Neural crest cell (in vitro differentiated cells): Measurements from ENCODE around the gene MMP25. TPM values are rescaled to one million over a fixed set of nuclear protein-coding genes. Genes with fewer than 3 reads are reported as not detected.

Source experiments
- DNase-seq: peaks from one replicate; pipeline ENCODE4 v3.0.0; 2021; ENCODE audit warnings: low read depth, mixed read lengths, low spot score
- H3K27ac Mint-ChIP-seq: one replicate; pipeline ENCODE4 v1.8.0; 2021; ENCODE audit warnings: mild to moderate bottlenecking, mixed read lengths; ENCODE audit not compliant: unreplicated experiment
- H3K27me3 Mint-ChIP-seq: 2 replicates; pipeline ENCODE4 v1.8.0; 2021; ENCODE audit warnings: low read depth, mild to moderate bottlenecking, mixed read lengths
- H3K36me3 Mint-ChIP-seq: 2 replicates; pipeline ENCODE4 v1.8.0; 2021; ENCODE audit warnings: low read depth, mild to moderate bottlenecking, mixed read lengths
- H3K4me1 Mint-ChIP-seq: 2 replicates; pipeline ENCODE4 v1.8.0; 2021; ENCODE audit warnings: mixed read lengths
- H3K4me3 Mint-ChIP-seq: one replicate; pipeline ENCODE4 v1.8.0; 2021; ENCODE audit warnings: mild to moderate bottlenecking, mixed read lengths
- H3K9me3 Mint-ChIP-seq: 2 replicates; pipeline ENCODE4 v1.8.0; 2021; ENCODE audit warnings: mixed read lengths
- CTCF ChIP-seq: fragments of 200-600 bp; sonication (generic); conservative IDR thresholded peaks from 2 replicates; pipeline ENCODE4 v1.5.0; 2021; ENCODE audit warnings: antibody characterized with exemption, mild to moderate bottlenecking
- total RNA-seq: library from RNA; stranded (reverse); gene quantifications from 2 replicates; pipeline ENCODE4 v1.2.1, GENCODE V29; 2021

Gene MMP25
- total RNA-seq, 1 donor from 2014 or later, result 0.96 TPM

GRCh38 chr16:3095869-3096268, 49.5 kb downstream of the MMP25 start:
- no peak overlapping the region for H3K4me3 Mint-ChIP-seq
- no peaks in the 10 kb centered on the region for H3K36me3 Mint-ChIP-seq
- peaks cover 48% of the 10 kb centered on the region for H3K27me3 Mint-ChIP-seq
- peak; percentile 46 for TF ChIP-seq CTCF
- H3K4me1 Mint-ChIP-seq, result peaks cover 32% of the 10 kb centered on the region
- DNase-seq, result no peak
- no peaks in the 10 kb centered on the region for H3K9me3 Mint-ChIP-seq
- H3K27ac Mint-ChIP-seq, result no peak overlapping the region

- no peak for DNase-seq
- TF ChIP-seq CTCF, result no peak
- Mint-ChIP-seq H3K36me3 (no peaks in the 10 kb centered on the region), H3K27me3 (peaks cover 48% of the 10 kb centered on the region), H3K4me3 (no peak overlapping the region), H3K27ac (no peak overlapping the region), H3K4me1 (peaks cover 36% of the 10 kb centered on the region), H3K9me3 (no peaks in the 10 kb centered on the region)
Measured at GRCh38 chr16:3096362-3096761, 50.0 kb downstream of the MMP25 start.

GRCh38 chr16:3097266-3097665, 50.9 kb downstream of the MMP25 start:
- no peak overlapping the region for H3K4me3 Mint-ChIP-seq
- no peaks in the 10 kb centered on the region for H3K9me3 Mint-ChIP-seq
- peaks cover 48% of the 10 kb centered on the region for H3K27me3 Mint-ChIP-seq
- H3K36me3 Mint-ChIP-seq, result no peaks in the 10 kb centered on the region
- DNase-seq, result no peak
- peaks cover 43% of the 10 kb centered on the region for H3K4me1 Mint-ChIP-seq
- no peak for TF ChIP-seq CTCF
- H3K27ac Mint-ChIP-seq, result no peak overlapping the region

GRCh38 chr16:3098459-3099394, 52.4 kb downstream of the MMP25 start, which contains the start of gene ZSCAN10:
Gene ZSCAN10, minus strand, starts transcription at chr16:3099294. Its CDS starts 6,357 bp downstream, at chr16:3092937.
- peaks cover 48% of the 10 kb centered on the region for H3K27me3 Mint-ChIP-seq
- TF ChIP-seq CTCF, result no peak

GRCh38 chr16:3099395-3099731, 53.0 kb downstream of the MMP25 start:
- peaks cover 48% of the 10 kb centered on the region for H3K27me3 Mint-ChIP-seq

More at GRCh38 chr16:3098459-3099394, 52.4 kb downstream of the MMP25 start, which contains the start of gene ZSCAN10:
- Mint-ChIP-seq H3K36me3 (no peaks in the 10 kb centered on the region), H3K27ac (peak within 1 kb of the TSS; percentile 36), H3K4me3 (peak within 1 kb of the TSS; percentile 61), H3K9me3 (no peaks in the 10 kb centered on the region), H3K4me1 (peaks cover 52% of the 10 kb centered on the region)
- no peak for DNase-seq

More at GRCh38 chr16:3099395-3099731, 53.0 kb downstream of the MMP25 start:
- Mint-ChIP-seq H3K4me1 (peaks cover 52% of the 10 kb centered on the region), H3K9me3 (no peaks in the 10 kb centered on the region), H3K36me3 (no peaks in the 10 kb centered on the region), H3K4me3 (no peak overlapping the region), H3K27ac (no peak overlapping the region)
- no peak for TF ChIP-seq CTCF
- DNase-seq, result no peak
